Caco-2 (cell line): Measurements from ENCODE around the gene C1orf74. TPM values are rescaled to one million over a fixed set of nuclear protein-coding genes. Genes with fewer than 3 reads are reported as not detected.

Experiments used
- BruUV-seq: library from RNA; stranded (reverse); fragments of 400-500 nt; replicated peaks from 2 replicates; lab custom pipeline; 2021; lab: Mats Ljungman, UMichigan
- CTCF ChIA-PET: fragments of 300-600 bp; sonication (Branson Sonifier 250); formaldehyde crosslinking; loops from one replicate; lab custom pipeline; 2022; ENCODE audit warnings: antibody characterized with exemption; lab: Charles Lee
- POLR2A ChIA-PET: fragments of 300-600 bp; sonication (Branson Sonifier 250); formaldehyde crosslinking; loops from one replicate; lab custom pipeline; 2022; ENCODE audit warnings: antibody characterized with exemption; lab: Charles Lee
- DNase-seq, 2 experiments: peaks; one replicate each; pipeline versions ENCODE4 v3.0.0 to v3.0.0-alpha.2; 2020 to 2022
- H3K27me3 ChIP-seq: replicated peaks from 2 replicates; pipeline ENCODE4 v1.6.0; 2011; ENCODE audit warnings: low read length; ENCODE audit not compliant: control insufficient read depth, insufficient read depth
- H3K36me3 ChIP-seq: 2 replicates; pipeline ENCODE4 v1.5.1; 2011; ENCODE audit warnings: low read length; ENCODE audit not compliant: control insufficient read depth, insufficient read depth
- H3K4me1 ChIP-seq: fragments of 250-450 bp; sonication (Bioruptor Pico); 2 replicates; pipeline ENCODE4 v1.5.1; 2020; ENCODE audit warnings: mild to moderate bottlenecking
- H3K4me3 ChIP-seq: 2 replicates; pipeline ENCODE4 v1.5.1; 2011; ENCODE audit warnings: low read depth, mild to moderate bottlenecking, control low read depth, low read length
- H3K9me3 ChIP-seq: fragments of 250-450 bp; sonication (Bioruptor Pico); 2 replicates; pipeline ENCODE4 v1.5.1; 2020; ENCODE audit warnings: mild to moderate bottlenecking, moderate library complexity
- H3K27ac Mint-ChIP-seq: one replicate; pipeline ENCODE4 v1.8.0; 2022; ENCODE audit warnings: mixed read lengths; ENCODE audit not compliant: unreplicated experiment
- H3K27me3 Mint-ChIP-seq: one replicate; pipeline ENCODE4 v1.8.0; 2022; ENCODE audit warnings: mixed read lengths; ENCODE audit not compliant: insufficient read depth, unreplicated experiment
- H3K36me3 Mint-ChIP-seq: one replicate; pipeline ENCODE4 v1.8.0; 2022; ENCODE audit warnings: mild to moderate bottlenecking, mixed read lengths; ENCODE audit not compliant: insufficient read depth, unreplicated experiment
- H3K4me1 Mint-ChIP-seq: one replicate; pipeline ENCODE4 v1.8.0; 2022; ENCODE audit warnings: low read depth, mixed read lengths; ENCODE audit not compliant: unreplicated experiment
- H3K4me3 Mint-ChIP-seq: one replicate; pipeline ENCODE4 v1.8.0; 2022; ENCODE audit warnings: mild to moderate bottlenecking, moderate library complexity, mixed read lengths; ENCODE audit not compliant: unreplicated experiment
- H3K9me3 Mint-ChIP-seq: one replicate; pipeline ENCODE4 v1.8.0; 2022; ENCODE audit warnings: mixed read lengths; ENCODE audit not compliant: unreplicated experiment
- intact Hi-C: fragments of 100-400 bp; cut with micrococcal nuclease; formaldehyde crosslinking; loops from one replicate; pipeline ENCODE4 v1.10.0; 2022; ENCODE audit not compliant: unreplicated experiment
- total RNA-seq: library from RNA; stranded (reverse); gene quantifications from 2 replicates; pipeline ENCODE4 v1.2.3, GENCODE V29; 2022
- TF ChIP-seq, protein P1 (sequence below), 2 experiments: fragments of 200-600 bp in 1 of 2; IDR thresholded peaks; 1 replicate in 1 of 2; 2 replicates in 1 of 2; pipeline versions ENCODE4 v1.5.1 to v1.8.0; 2011 to 2022; ENCODE audit warnings: antibody characterized with exemption in 1 of 2, control low read depth in 1 of 2, inconsistent platforms in 1 of 2, low read depth in 1 of 2, low read length in 1 of 2, mild to moderate bottlenecking in 1 of 2, moderate library complexity in 1 of 2; ENCODE audit not compliant: insufficient read depth in 1 of 2, severe bottlenecking in 1 of 2, unreplicated experiment in 1 of 2

The C1orf74 gene
- total RNA-seq, 1 experiment from 2014 or later: 4.5 TPM

- TF ChIP-seq, protein P1, sequence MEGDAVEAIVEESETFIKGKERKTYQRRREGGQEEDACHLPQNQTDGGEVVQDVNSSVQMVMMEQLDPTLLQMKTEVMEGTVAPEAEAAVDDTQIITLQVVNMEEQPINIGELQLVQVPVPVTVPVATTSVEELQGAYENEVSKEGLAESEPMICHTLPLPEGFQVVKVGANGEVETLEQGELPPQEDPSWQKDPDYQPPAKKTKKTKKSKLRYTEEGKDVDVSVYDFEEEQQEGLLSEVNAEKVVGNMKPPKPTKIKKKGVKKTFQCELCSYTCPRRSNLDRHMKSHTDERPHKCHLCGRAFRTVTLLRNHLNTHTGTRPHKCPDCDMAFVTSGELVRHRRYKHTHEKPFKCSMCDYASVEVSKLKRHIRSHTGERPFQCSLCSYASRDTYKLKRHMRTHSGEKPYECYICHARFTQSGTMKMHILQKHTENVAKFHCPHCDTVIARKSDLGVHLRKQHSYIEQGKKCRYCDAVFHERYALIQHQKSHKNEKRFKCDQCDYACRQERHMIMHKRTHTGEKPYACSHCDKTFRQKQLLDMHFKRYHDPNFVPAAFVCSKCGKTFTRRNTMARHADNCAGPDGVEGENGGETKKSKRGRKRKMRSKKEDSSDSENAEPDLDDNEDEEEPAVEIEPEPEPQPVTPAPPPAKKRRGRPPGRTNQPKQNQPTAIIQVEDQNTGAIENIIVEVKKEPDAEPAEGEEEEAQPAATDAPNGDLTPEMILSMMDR (IDR thresholded peaks at IDR 0.05; ENCODE audit: insufficient read depth in 1 of 2, low read depth in 1 of 2, low read length in 1 of 2, severe bottlenecking in 1 of 2, unreplicated experiment in 1 of 2): no peak
- peaks cover 9% of the 10 kb centered on the region for H3K4me1 Mint-ChIP-seq
- Histone ChIP-seq H3K27me3 (no peaks in the 10 kb centered on the region), H3K9me3 (no peaks in the 10 kb centered on the region), H3K36me3 (no peaks in the 10 kb centered on the region), H3K4me3 (no peak overlapping the region), H3K4me1 (peaks cover 14% of the 10 kb centered on the region)
- H3K27me3 Mint-ChIP-seq: peaks cover 3% of the 10 kb centered on the region
- intact Hi-C loops: no loop called here
- H3K36me3 Mint-ChIP-seq: no peaks in the 10 kb centered on the region
- no peak for DNase-seq
- no TSS peak for BruUV-seq
- CTCF ChIA-PET: no interaction called here
- no peak overlapping the region for H3K4me3 Mint-ChIP-seq
- H3K27ac Mint-ChIP-seq: no peak overlapping the region
- POLR2A ChIA-PET: no interaction called here
- no peaks in the 10 kb centered on the region for H3K9me3 Mint-ChIP-seq
Measured at GRCh38 chr1:209742409-209743144, 41.8 kb downstream of the C1orf74 start.

DNA sequence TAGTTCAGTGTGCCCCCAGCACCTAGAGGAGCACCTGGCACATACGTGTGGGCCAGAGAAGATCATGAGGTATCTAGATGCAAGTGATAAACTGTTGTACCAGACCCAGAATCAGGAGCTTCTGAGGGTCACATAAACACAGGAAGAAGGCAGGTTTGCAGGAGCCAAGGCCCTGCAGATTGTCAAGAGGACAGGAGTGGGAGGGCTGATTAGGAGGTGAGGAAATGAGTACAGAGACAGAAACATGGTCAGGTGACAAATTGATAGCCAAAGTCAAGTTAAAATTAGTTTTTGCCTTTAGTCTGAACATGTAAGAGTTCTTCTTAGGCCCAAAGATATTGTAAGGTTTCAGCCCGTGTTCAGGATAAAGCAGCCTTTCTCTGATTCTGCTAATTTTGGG lies 42.5 kb downstream of the C1orf74 start:
- TF ChIP-seq, protein P1 (IDR thresholded peaks at IDR 0.05; ENCODE audit: insufficient read depth in 1 of 2, low read depth in 1 of 2, low read length in 1 of 2, severe bottlenecking in 1 of 2, unreplicated experiment in 1 of 2): no peak
- ChIA-PET CTCF (no interaction called here), POLR2A (no interaction called here)
- no peak overlapping the region for H3K4me3 Mint-ChIP-seq
- H3K36me3 Mint-ChIP-seq: no peaks in the 10 kb centered on the region
- no peak overlapping the region for H3K27ac Mint-ChIP-seq
- Histone ChIP-seq H3K27me3 (no peaks in the 10 kb centered on the region), H3K9me3 (no peaks in the 10 kb centered on the region), H3K4me1 (peaks cover 8% of the 10 kb centered on the region), H3K4me3 (no peak overlapping the region), H3K36me3 (no peaks in the 10 kb centered on the region)
- H3K9me3 Mint-ChIP-seq: no peaks in the 10 kb centered on the region
- H3K27me3 Mint-ChIP-seq: peaks cover 5% of the 10 kb centered on the region
- peaks cover 9% of the 10 kb centered on the region for H3K4me1 Mint-ChIP-seq
- intact Hi-C loops: no loop called here
- DNase-seq: no peak
- BruUV-seq: no TSS peak

DNA sequence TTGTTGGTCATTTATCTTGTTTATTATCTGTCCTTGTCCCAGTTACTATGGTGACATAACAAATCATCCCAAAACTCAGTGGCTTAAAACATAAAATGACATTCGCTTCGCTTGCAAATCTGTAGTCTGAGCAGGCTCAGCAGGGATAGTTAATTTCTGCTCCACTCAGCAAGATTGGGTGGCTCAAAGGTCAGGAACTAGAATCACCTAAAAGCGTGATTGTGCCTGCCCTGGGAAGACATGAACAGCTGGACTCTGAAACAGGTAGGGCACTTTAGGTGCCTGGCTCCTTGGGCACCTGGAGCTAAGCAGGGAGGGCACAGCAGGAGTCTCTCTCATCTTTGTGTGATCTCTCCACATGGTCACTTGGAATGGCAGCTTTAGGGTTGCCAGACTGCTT lies 43.2 kb downstream of the C1orf74 start:
- intact Hi-C loops: no loop called here
- CTCF ChIA-PET: no interaction called here
- Mint-ChIP-seq H3K4me1 (peaks cover 3% of the 10 kb centered on the region), H3K27me3 (peaks cover 5% of the 10 kb centered on the region), H3K27ac (no peak overlapping the region), H3K9me3 (no peaks in the 10 kb centered on the region), H3K36me3 (no peaks in the 10 kb centered on the region), H3K4me3 (no peak overlapping the region)
- POLR2A ChIA-PET: no interaction called here
- Histone ChIP-seq H3K36me3 (no peaks in the 10 kb centered on the region), H3K4me1 (peaks cover under 1% of the 10 kb centered on the region), H3K4me3 (no peak overlapping the region), H3K9me3 (no peaks in the 10 kb centered on the region), H3K27me3 (no peaks in the 10 kb centered on the region)
- TF ChIP-seq, protein P1 (IDR thresholded peaks at IDR 0.05; ENCODE audit: insufficient read depth in 1 of 2, low read depth in 1 of 2, low read length in 1 of 2, severe bottlenecking in 1 of 2, unreplicated experiment in 1 of 2): no peak
- DNase-seq: no peak
- no TSS peak for BruUV-seq
